ENCODE data around the gene EXOC6.

GRCh38 chr10:93028883-93029282, 180.6 kb downstream of the EXOC6 start:
- TF ChIP-seq CTCF (IDR thresholded peaks at IDR 0.05; ENCODE audit: low read depth, low read length, poor library complexity, severe bottlenecking) (no peak), EZH2phosphoT487 (IDR thresholded peaks at IDR 0.05; ENCODE audit: borderline replicate concordance, low read length) (no peak)

All from DOHH2 (cell line).